NOMO-1 treated with dmso at 0.1 percent for 144 hours (cell line): Measurements from ENCODE around the gene CHST13.

Experiments used
- DNase-seq: peaks from one replicate; lab custom pipeline; 2025; ENCODE audit not compliant: unreplicated experiment; lab: John Stamatoyannopoulos, UW

Gene CHST13

GRCh38 chr3:126553284-126554084 is 29.5 kb downstream of the CHST13 start:
- DNase-seq: no peak

- DNase-seq: no peak
These were observed 30.9 kb downstream of the CHST13 start for GRCh38 chr3:126554560-126555525.

- no peak for DNase-seq
These were observed 32.1 kb downstream of the CHST13 start for GRCh38 chr3:126555795-126556636.

GRCh38 chr3:126556637-126557414 is 32.9 kb downstream of the CHST13 start:
- DNase-seq: no peak

GRCh38 chr3:126557415-126557745 is 33.4 kb downstream of the CHST13 start:
- DNase-seq: no peak

GRCh38 chr3:126557761-126558160 is 33.8 kb downstream of the CHST13 start:
- no peak for DNase-seq

DNA sequence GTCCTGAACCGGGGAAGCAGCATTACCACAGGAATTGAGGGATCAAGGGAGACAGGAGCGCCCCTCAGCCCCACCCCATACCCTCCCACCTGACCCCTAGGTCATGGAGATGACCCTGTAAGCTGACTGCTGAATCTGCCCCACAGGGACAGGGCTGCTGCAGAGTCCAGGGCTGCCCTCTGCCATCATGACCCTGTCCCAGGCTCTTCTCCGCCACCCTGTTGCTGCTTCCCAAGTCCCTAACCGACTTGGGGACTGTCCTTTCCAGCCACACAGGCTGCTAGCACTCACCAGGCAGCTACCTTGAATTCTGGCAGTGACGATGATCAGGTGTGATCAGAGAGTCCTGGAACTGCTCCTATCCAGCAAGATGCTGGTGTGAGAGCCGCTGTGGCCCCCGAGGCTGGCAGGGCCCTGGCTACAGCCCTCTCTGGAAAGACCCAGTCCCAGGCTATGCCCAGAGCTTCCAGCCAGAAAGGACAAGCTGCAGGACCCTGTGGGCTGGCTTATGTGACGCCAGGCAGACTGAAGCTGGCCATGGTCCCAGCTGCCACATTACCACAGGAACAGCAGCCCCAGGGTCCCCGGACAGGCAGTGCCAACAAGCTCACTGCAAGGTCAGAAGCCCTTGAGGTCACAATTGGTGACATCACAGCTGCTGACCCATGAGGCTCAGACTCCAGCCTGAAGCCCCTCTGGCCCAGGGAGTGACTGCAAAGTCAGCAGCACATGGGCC is 34.5 kb downstream of the CHST13 start, which contains the start of gene C3orf22:
TSS of gene C3orf22 (minus strand) at position 597 of the 736 bp plus-strand sequence. CDS start 5,542 bp downstream, outside the sequence.
- DNase-seq: no peak

DNA sequence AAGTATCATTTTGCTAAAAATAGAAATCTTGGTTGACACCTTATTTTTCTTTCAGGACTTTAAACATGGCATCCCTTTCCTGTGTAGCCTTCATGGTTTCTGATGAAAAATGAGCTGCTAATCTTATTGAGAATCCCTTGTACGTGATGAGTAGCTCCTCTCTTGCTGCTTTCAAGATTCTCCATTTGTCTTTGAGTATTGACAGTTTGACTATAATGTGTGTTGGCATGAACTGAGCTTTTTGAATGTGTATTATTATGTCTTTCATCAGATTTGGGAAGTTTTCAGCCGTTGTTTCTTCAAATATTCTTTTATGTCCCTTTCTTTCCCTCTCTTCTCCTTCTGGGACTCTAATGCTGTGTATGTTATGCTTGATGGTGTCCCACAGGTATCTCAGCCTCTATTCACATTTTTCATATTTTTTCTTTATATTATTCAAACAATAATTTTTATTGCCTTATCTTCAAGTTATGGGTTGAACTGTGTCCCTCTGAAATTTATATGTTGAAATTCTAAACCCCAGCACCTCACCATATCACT is 38.9 kb downstream of the CHST13 start:
- DNase-seq: no peak

- DNase-seq: no peak
These were observed 43.9 kb downstream of the CHST13 start for GRCh38 chr3:126567696-126568438.

DNA sequence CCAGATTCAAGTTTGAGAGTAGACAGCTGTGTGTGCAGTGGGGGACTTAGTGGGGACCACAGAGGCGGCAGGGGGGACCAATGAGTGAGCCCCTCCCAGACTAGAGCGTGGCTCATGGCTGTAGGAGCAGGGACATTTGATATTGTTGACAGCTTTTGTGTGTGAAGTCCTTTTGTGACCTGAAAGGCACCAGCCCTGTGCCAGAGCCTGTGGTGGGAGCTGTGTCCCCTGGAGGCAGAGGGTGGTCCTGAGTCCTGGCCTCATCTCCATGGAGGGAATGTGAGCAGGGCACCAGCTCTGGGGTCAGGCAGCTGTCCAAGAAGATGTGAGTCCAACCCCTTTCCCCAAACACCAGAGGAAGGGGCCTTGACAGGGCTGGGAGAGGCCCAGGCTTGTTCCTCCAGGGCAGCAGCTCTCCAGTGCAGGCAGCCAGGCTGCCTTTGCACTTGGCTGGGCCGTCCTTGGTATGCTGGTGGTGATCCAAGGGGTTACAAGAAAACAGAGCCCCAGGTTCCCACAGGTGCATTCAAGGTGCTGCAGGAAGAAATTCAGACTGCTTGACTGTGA is 44.9 kb downstream of the CHST13 start:
- no peak for DNase-seq

DNA sequence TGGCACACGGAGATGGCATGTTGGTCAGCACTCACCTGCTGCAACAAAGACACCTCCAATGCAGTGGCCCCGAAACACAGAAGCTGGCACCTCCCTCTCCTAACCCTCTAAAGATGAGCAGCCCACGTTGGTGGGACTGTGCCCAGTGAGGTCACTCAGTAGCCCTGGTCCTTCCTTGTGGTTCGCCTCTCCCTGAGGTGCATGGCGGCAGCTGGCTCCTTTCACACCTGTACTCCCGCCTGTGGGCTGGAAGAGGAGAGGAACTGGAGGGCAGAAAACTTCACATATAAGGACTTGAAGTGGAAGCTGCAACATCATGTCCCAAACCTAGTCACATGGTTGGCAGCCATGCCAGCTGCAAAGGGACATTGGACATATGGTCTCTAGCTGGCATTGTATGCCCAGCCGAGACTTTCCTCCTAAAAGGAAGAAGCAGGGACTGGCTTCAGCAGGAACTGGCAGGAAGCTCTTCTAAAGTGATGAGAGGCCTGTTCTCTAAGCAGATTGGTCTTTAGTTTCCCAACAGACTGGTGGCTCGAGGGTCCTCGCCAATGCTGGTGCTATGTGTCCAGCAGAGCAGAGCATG is 45.5 kb downstream of the CHST13 start:
- no peak for DNase-seq

DNA sequence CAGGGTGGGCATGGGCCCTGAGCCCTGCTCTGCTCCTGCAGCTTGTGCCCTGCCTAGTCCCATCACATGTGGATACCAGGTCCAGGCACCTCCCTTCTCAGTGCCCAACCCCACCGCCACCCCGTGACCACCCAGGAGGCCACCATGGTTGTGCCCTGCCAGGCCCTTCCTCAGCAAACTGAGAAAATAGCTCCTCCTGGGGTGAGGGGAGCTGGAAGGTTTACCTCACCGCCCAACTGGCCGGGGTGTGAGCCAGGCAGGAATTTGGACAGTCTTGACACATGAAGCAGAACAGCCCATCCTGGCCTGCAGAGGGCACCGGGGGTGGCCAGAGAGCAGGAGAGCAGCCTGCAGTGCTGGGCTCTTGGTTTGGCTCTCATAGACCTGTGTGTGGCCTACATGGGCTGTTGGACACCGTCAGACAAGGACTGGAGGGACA is 46.2 kb downstream of the CHST13 start:
- no peak for DNase-seq

GRCh38 chr3:126571078-126571477 is 47.1 kb downstream of the CHST13 start:
- no peak for DNase-seq

DNA sequence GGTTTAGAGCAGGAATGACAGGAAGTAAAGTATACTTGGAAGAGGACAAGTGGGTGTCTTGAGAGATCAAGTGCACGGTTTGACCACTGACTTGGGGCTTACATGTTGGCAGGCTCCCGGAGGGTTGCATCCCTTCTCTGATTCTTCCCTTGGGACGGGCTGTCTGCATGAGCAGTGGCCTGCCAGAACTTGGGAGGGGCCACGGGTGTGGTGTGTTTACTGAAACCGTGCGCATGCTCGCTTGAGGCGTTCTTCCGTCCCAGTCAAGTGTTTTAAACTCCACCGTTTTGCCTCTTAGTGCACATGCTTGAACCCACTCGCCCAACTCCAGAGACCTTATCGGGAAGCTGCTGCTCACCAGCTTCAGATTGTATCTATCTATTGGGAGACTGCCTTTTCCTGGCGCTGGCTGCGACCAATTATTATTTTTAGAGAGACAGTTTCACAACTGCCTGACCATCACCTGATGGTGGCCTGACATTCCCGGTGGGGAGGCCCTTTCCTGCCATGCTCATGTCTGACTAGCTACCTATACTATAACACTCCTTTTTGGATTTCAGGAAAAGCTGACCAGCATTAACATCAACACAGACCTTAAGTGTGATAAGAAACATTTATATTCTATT is 49.6 kb downstream of the CHST13 start:
- no peak for DNase-seq

DNA sequence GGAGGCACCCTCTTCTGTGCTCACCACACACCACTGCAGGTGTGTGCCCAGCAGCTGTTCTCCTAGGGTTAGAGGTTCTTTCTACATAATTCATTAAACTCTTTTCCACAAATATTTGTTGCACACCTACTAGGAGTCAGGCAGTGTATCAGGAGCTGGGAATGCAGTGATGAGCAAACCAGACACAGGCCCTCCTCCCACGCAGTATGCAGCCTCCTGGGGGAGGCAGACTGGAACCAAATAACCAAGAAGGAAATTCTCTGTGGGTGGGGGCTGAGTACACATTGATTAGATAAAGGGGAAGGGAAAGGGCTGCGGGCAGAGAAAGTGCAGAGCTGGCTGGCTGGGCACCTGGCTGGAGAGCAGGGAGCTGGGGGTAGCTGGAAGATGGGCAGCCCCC is 53.3 kb downstream of the CHST13 start:
- DNase-seq: no peak

- DNase-seq: no peak
These were observed 54.7 kb downstream of the CHST13 start for GRCh38 chr3:126578702-126579101.

- no peak for DNase-seq
These were observed 56.8 kb downstream of the CHST13 start for GRCh38 chr3:126580746-126581145.
